SK-N-SH (cell line): ENCODE measurements around the gene SLC13A3. TPM values are rescaled to one million over a fixed set of nuclear protein-coding genes. Genes with fewer than 3 reads are reported as not detected.

Experiments used
- CTCF ChIA-PET: fragments of 300-600, 350-600 bp; formaldehyde crosslinking; extraction: SDS; loops from one replicate; lab custom pipeline; 2021; lab: Yijun Ruan, JAX
- POLR2A ChIA-PET: fragments of 350-600 bp; sonication (Branson Sonifier 250); formaldehyde crosslinking; extraction: SDS; loops from one replicate; lab custom pipeline; 2020; ENCODE audit warnings: antibody characterized with exemption, inconsistent platforms; lab: Yijun Ruan, JAX
- DNase-seq: peaks from one replicate; pipeline ENCODE4 v3.0.0; 2012
- H2AFZ ChIP-seq: fragments of 200-600 bp; sonication (generic); 2 replicates; pipeline ENCODE4 v1.8.1; 2016; ENCODE audit warnings: antibody characterized with exemption, mild to moderate bottlenecking, low read depth
- H3F3A ChIP-seq: fragments of 200-600 bp; sonication (generic); replicated peaks from 2 replicates; pipeline ENCODE3; 2016; ENCODE audit warnings: antibody characterized with exemption, mild to moderate bottlenecking; ENCODE audit not compliant: insufficient read depth
- H3K27ac ChIP-seq, 2 experiments: fragments of 200-500 bp in 1 of 2; fragments of 200-600 bp in 1 of 2; sonication (Bioruptor generic) in 1 of 2; sonication (generic), shearing (Covaris generic) in 1 of 2; 2 replicates each; pipeline versions ENCODE4 v1.5.1 to v1.6.1; 2014 to 2016; ENCODE audit warnings: low read depth in 2 of 2, inconsistent platforms in 1 of 2, low read length in 1 of 2, mild to moderate bottlenecking in 1 of 2, mixed read lengths in 1 of 2
- H3K27me3 ChIP-seq: fragments of 200-600 bp; sonication (generic), shearing (Covaris generic); 2 replicates; pipeline ENCODE4 v1.6.1; 2016; ENCODE audit warnings: mixed run types; ENCODE audit not compliant: insufficient read depth
- H3K36me3 ChIP-seq, 2 experiments: fragments of 200-500 bp in 1 of 2; fragments of 200-600 bp in 1 of 2; sonication (Bioruptor generic) in 1 of 2; sonication (generic) in 1 of 2; replicated peaks in 1 of 2; 2 replicates each; pipeline versions ENCODE3 to v1.5.1; 2014 to 2016; ENCODE audit warnings: low read length in 1 of 2, mild to moderate bottlenecking in 1 of 2; ENCODE audit not compliant: insufficient read depth in 2 of 2, control insufficient read depth in 1 of 2
- H3K4me1 ChIP-seq, 2 experiments: fragments of 200-500 bp in 1 of 2; fragments of 200-600 bp in 1 of 2; sonication (Bioruptor generic) in 1 of 2; sonication (generic), shearing (Covaris generic) in 1 of 2; 2 replicates each; pipeline versions ENCODE4 v1.5.1 to v1.6.1; 2014 to 2016; ENCODE audit warnings: low read depth in 1 of 2, low read length in 1 of 2, mixed run types in 1 of 2; ENCODE audit not compliant: insufficient read depth in 2 of 2, control insufficient read depth in 1 of 2
- H3K4me2 ChIP-seq: fragments of 200-600 bp; sonication (generic), shearing (Covaris generic); 2 replicates; pipeline ENCODE4 v1.6.1; 2017; ENCODE audit warnings: mixed run types
- H3K4me3 ChIP-seq, 2 experiments: fragments of 200-500 bp in 1 of 2; fragments of 200-600 bp in 1 of 2; sonication (Bioruptor generic) in 1 of 2; sonication (generic), shearing (Covaris generic) in 1 of 2; 2 replicates each; pipeline versions ENCODE4 v1.5.1 to v1.8.1; 2014 to 2016; ENCODE audit warnings: low read depth in 2 of 2, inconsistent platforms in 1 of 2, low read length in 1 of 2, mild to moderate bottlenecking in 1 of 2, mixed read lengths in 1 of 2, moderate library complexity in 1 of 2
- H3K79me2 ChIP-seq: fragments of 200-600 bp; sonication (generic); 2 replicates; pipeline ENCODE4 v1.8.1; 2017; ENCODE audit warnings: mild to moderate bottlenecking; ENCODE audit not compliant: insufficient read depth
- H3K9ac ChIP-seq: fragments of 200-600 bp; sonication (generic); 2 replicates; pipeline ENCODE4 v1.6.1; 2017; ENCODE audit warnings: mixed run types
- H3K9me2 ChIP-seq: fragments of 200-600 bp; sonication (generic); 2 replicates; pipeline ENCODE4 v1.6.1; 2017; ENCODE audit warnings: mixed run types
- H3K9me3 ChIP-seq: fragments of 200-600 bp; sonication (generic); 2 replicates; pipeline ENCODE4 v1.6.1; 2017; ENCODE audit warnings: mixed run types, mild to moderate bottlenecking, moderate library complexity
- H4K20me1 ChIP-seq: fragments of 200-600 bp; sonication (generic); 2 replicates; pipeline ENCODE4 v1.6.1; 2017; ENCODE audit warnings: mild to moderate bottlenecking, mixed run types; ENCODE audit not compliant: insufficient read depth
- EZH2phosphoT487 ChIP-seq: fragments of 200-600 bp; sonication (generic); IDR thresholded peaks from 2 replicates; pipeline ENCODE4 v1.6.1; 2017; ENCODE audit warnings: low read depth, mixed run types, mild to moderate bottlenecking, antibody characterized with exemption, moderate library complexity, borderline replicate concordance
- FOSL2 ChIP-seq: IDR thresholded peaks from 2 replicates; pipeline ENCODE4 v1.4.0; 2012; ENCODE audit warnings: low read depth, mild to moderate bottlenecking, moderate library complexity, borderline replicate concordance
- FOXM1 ChIP-seq: IDR thresholded peaks from 2 replicates; pipeline ENCODE4 v1.4.0; 2012; ENCODE audit warnings: low read depth, mild to moderate bottlenecking
- GABPA ChIP-seq: IDR thresholded peaks from 2 replicates; pipeline ENCODE4 v1.4.0; 2012; ENCODE audit warnings: low read depth, mild to moderate bottlenecking
- JUND ChIP-seq: IDR thresholded peaks from 2 replicates; pipeline ENCODE4 v1.4.0; 2012
- MAX ChIP-seq: IDR thresholded peaks from 2 replicates; pipeline ENCODE4 v1.4.0; 2012; ENCODE audit warnings: low read depth
- MEF2A ChIP-seq: IDR thresholded peaks from 2 replicates; pipeline ENCODE4 v1.4.0; 2012; ENCODE audit warnings: low read depth, borderline replicate concordance
- PBX3 ChIP-seq: IDR thresholded peaks from 2 replicates; pipeline ENCODE4; 2012
- REST ChIP-seq: IDR thresholded peaks from 2 replicates; pipeline ENCODE4 v1.6.1; 2012; ENCODE audit warnings: mild to moderate bottlenecking, low read depth, low read length, moderate library complexity
- RFX5 ChIP-seq: IDR thresholded peaks from 2 replicates; pipeline ENCODE4 v1.6.1; 2012; ENCODE audit warnings: mild to moderate bottlenecking, improper control_type of control experiment, low read length
- RXRA ChIP-seq: IDR thresholded peaks from 2 replicates; pipeline ENCODE4 v1.4.0; 2012; ENCODE audit warnings: low read depth, mild to moderate bottlenecking, borderline replicate concordance
- SIN3A ChIP-seq: IDR thresholded peaks from 2 replicates; pipeline ENCODE4 v1.6.1; 2012; ENCODE audit warnings: low read depth, mild to moderate bottlenecking, low read length, moderate library complexity, borderline replicate concordance
- SMC3 ChIP-seq: IDR thresholded peaks from 2 replicates; pipeline ENCODE4 v1.6.1; 2012; ENCODE audit warnings: low read depth, low read length, improper control_type of control experiment
- TAF1 ChIP-seq: IDR thresholded peaks from 2 replicates; pipeline ENCODE4 v1.6.1; 2012; ENCODE audit warnings: low read depth, mild to moderate bottlenecking, low read length, moderate library complexity, borderline replicate concordance
- TCF12 ChIP-seq: IDR thresholded peaks from 2 replicates; pipeline ENCODE4 v1.4.0; 2012
- ZBTB33 ChIP-seq: IDR thresholded peaks from 2 replicates; pipeline ENCODE4 v1.4.0; 2012; ENCODE audit warnings: low read depth, borderline replicate concordance
- WGBS: methylation state at CpG from one replicate; pipeline ENCODE4 v1.1.6; 2017; ENCODE audit warnings: low lambda C conversion rate; 5-methylcytosine and 5-hydroxymethylcytosine counted together
- polyA plus RNA-seq, 3 experiments: library from polyadenylated mRNA; depleted of rRNA; stranded (reverse); fragments of >200 nt; gene quantifications; 2 replicates each; pipeline ENCODE4 v1.2.3, GENCODE V29; 2012

The SLC13A3 gene
- polyA plus RNA-seq (2012; rRNA removed), result 0.10 and 0.21 TPM in 2 replicates
- polyA plus RNA-seq (2012; cell fraction: cytosol; rRNA removed), result 0.04 and 0.18 TPM in 2 replicates
- polyA plus RNA-seq (2012; cell fraction: nucleus; rRNA removed), result 0.80 and 0.86 TPM in 2 replicates

GRCh38 chr20:46651091-46651962, at the start of gene SLC13A3:
SLC13A3 (minus strand) TSS chr20:46651459; CDS start chr20:46651421, 38 bp downstream.
- no peaks in the 10 kb centered on the region for H3K79me2 ChIP-seq
- DNase-seq, result peak; percentile 74
- ChIA-PET POLR2A (no interaction called here), CTCF (interaction anchor here (1.2 to 1.5 kb wide), 4 partner anchors 18 to 90 kb away, joined by 3 to 4 read pairs (median 3); no protein-coding TSS in a partner anchor)
- H3K4me3 ChIP-seq, result peak within 1 kb of the TSS in 1 of 2 experiments; percentile 35; a peak in 2 of 4 replicates
- no peaks in the 10 kb centered on the region for H3K36me3 ChIP-seq
- H3K9me2 ChIP-seq, result no peaks in the 10 kb centered on the region
- peaks cover 16% of the 10 kb centered on the region; the same call in 1 of the 2 replicates for H3K27me3 ChIP-seq
- no peak within 1 kb of the TSS for H2AFZ ChIP-seq
- H3K9ac ChIP-seq, result no peak within 1 kb of the TSS
- no peaks in the 10 kb centered on the region for H3F3A ChIP-seq
- peaks cover 0 to 3% of the 10 kb centered on the region in 2 experiments; a peak in 1 of 4 replicates for H3K4me1 ChIP-seq
- H4K20me1 ChIP-seq, result no peaks in the 10 kb centered on the region
- TF ChIP-seq RXRA (no peak), FOSL2 (no peak), GABPA (no peak), ZBTB33 (no peak), TAF1 (no peak), FOXM1 (no peak)
- WGBS, result 33% methylated on average over 17 of the region's 55 CpGs
- no peak within 1 kb of the TSS for H3K27ac ChIP-seq
- H3K9me3 ChIP-seq, result no peaks in the 10 kb centered on the region
- H3K4me2 ChIP-seq, result peak within 1 kb of the TSS; percentile 28; the same call in 1 of the 2 replicates

GRCh38 chr20:46701057-46701456, 49.8 kb upstream of the SLC13A3 start:
- H3K4me1 ChIP-seq, result no peaks in the 10 kb centered on the region
- H3K9me2 ChIP-seq, result no peaks in the 10 kb centered on the region
- 84% methylated on average over 2 of the region's 2 CpGs for WGBS
- POLR2A ChIA-PET, result no interaction called here
- no peak overlapping the region for H2AFZ ChIP-seq
- H3K27me3 ChIP-seq, result no peaks in the 10 kb centered on the region
- H4K20me1 ChIP-seq, result no peaks in the 10 kb centered on the region
- no peaks in the 10 kb centered on the region for H3K36me3 ChIP-seq
- H3K79me2 ChIP-seq, result no peaks in the 10 kb centered on the region
- H3F3A ChIP-seq, result peaks cover 3% of the 10 kb centered on the region
- no peak overlapping the region for H3K4me3 ChIP-seq
- CTCF ChIA-PET, result interaction anchor here (0.9 kb wide), 1 partner anchor 14 kb away, joined by 3 read pairs; no protein-coding TSS in a partner anchor
- H3K9ac ChIP-seq, result no peak overlapping the region
- no peak overlapping the region for H3K4me2 ChIP-seq
- DNase-seq, result no peak
- H3K9me3 ChIP-seq, result no peaks in the 10 kb centered on the region
- H3K27ac ChIP-seq, result no peak overlapping the region
- TF ChIP-seq GABPA (no peak), SIN3A (no peak), JUND (no peak), TCF12 (no peak), MAX (no peak), ZBTB33 (no peak), REST (no peak), MEF2A (no peak), PBX3 (no peak), SMC3 (no peak), EZH2phosphoT487 (no peak), RFX5 (no peak)
